KMS-11 (cell line): ENCODE data around the gene WBP1.

ENCODE experiments used
- H2AFZ ChIP-seq: fragments of 200-600 bp; sonication (generic); 2 replicates; pipeline ENCODE4 v1.6.1; 2016; ENCODE audit warnings: antibody characterized with exemption, mixed run types, low read depth
- H3K27ac ChIP-seq: fragments of 200-600 bp; sonication (generic); 2 replicates; pipeline ENCODE4 v1.6.1; 2016; ENCODE audit warnings: mild to moderate bottlenecking, mixed run types
- H3K27me3 ChIP-seq: fragments of 200-600 bp; sonication (generic); 2 replicates; pipeline ENCODE4 v1.6.1; 2017; ENCODE audit warnings: mild to moderate bottlenecking, low read depth, mixed run types, moderate library complexity; ENCODE audit not compliant: insufficient read depth
- H3K36me3 ChIP-seq: fragments of 200-600 bp; sonication (generic); 2 replicates; pipeline ENCODE4 v1.6.1; 2017; ENCODE audit warnings: mild to moderate bottlenecking, mixed run types; ENCODE audit not compliant: insufficient read depth
- H3K4me1 ChIP-seq: fragments of 200-600 bp; sonication (generic); 2 replicates; pipeline ENCODE4 v1.6.1; 2016; ENCODE audit warnings: mild to moderate bottlenecking, low read depth, mixed run types; ENCODE audit not compliant: poor library complexity, severe bottlenecking
- H3K4me2 ChIP-seq: fragments of 200-600 bp; sonication (generic); 2 replicates; pipeline ENCODE4 v1.7.0; 2016; ENCODE audit warnings: mild to moderate bottlenecking, mixed run types
- H3K4me3 ChIP-seq: fragments of 200-600 bp; sonication (generic); IDR thresholded peaks from 2 replicates; pipeline ENCODE4 v1.6.1; 2017; ENCODE audit warnings: low read depth, low read length, mixed read lengths; ENCODE audit not compliant: insufficient read depth
- H3K79me2 ChIP-seq: fragments of 200-600 bp; sonication (generic); 2 replicates; pipeline ENCODE4 v1.6.1; 2016; ENCODE audit warnings: low read depth, mixed run types; ENCODE audit not compliant: insufficient read depth
- H3K9ac ChIP-seq: fragments of 200-600 bp; sonication (generic); 2 replicates; pipeline ENCODE4 v1.6.1; 2016; ENCODE audit warnings: mild to moderate bottlenecking, mixed run types
- H4K20me1 ChIP-seq: fragments of 200-600 bp; sonication (generic); 2 replicates; pipeline ENCODE4 v1.6.1; 2016; ENCODE audit warnings: mild to moderate bottlenecking, mixed run types; ENCODE audit not compliant: insufficient read depth
- TF ChIP-seq, protein P1 (sequence below): fragments of 200-600 bp; sonication (generic); conservative IDR thresholded peaks from 2 replicates; pipeline ENCODE4 v1.6.1; 2017; ENCODE audit warnings: low read depth, mild to moderate bottlenecking, antibody characterized with exemption, low read length, moderate library complexity, mixed read lengths

The WBP1 gene

DNA sequence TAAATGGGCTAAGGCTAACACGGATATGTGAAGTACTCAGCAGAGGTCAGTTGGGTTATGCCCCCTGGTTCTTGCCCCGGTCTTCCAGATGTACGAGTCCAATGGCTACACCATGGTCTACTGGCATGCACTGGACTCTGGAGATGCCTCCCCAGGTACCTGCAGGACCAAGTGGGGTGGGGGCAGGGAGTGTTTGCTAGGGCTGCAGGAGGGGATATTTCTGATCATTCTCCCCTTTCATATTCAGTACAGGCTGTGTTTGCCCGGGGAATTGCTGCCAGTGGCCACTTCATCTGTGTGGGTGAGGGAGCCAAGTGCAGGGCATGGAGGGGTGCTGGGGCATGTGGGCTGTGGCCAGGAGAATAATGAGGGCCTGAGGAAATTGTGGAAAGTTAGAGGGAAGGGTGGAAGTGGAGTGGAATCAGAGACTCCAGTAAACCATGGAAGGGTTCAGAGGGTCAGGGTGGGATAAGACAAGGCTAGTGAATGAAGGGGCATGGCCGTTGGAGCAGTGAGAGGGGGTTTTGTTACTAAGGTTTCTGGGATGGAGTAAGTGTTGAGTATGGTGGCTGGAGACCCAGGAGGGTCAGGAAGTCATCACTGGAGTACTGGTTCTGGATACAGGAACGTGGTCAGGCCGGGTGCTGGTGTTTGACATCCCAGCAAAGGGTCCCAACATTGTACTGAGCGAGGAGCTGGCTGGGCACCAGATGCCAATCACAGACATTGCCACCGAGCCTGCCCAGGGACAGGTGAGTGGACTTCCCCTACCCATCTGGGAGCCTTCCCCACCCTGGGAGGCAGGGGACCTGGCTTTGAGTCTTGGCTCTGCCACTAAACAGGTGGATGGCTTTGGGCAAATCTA, 34.8 kb upstream of the WBP1 start:
- Histone ChIP-seq H3K79me2 (no peaks in the 10 kb centered on the region), H3K27ac (no peak overlapping the region), H2AFZ (no peak overlapping the region), H4K20me1 (no peaks in the 10 kb centered on the region), H3K4me1 (peaks cover 14% of the 10 kb centered on the region), H3K4me2 (no peak overlapping the region), H3K36me3 (no peaks in the 10 kb centered on the region), H3K27me3 (no peaks in the 10 kb centered on the region), H3K9ac (no peak overlapping the region), H3K4me3 (no peak overlapping the region)
- TF ChIP-seq, protein P1, sequence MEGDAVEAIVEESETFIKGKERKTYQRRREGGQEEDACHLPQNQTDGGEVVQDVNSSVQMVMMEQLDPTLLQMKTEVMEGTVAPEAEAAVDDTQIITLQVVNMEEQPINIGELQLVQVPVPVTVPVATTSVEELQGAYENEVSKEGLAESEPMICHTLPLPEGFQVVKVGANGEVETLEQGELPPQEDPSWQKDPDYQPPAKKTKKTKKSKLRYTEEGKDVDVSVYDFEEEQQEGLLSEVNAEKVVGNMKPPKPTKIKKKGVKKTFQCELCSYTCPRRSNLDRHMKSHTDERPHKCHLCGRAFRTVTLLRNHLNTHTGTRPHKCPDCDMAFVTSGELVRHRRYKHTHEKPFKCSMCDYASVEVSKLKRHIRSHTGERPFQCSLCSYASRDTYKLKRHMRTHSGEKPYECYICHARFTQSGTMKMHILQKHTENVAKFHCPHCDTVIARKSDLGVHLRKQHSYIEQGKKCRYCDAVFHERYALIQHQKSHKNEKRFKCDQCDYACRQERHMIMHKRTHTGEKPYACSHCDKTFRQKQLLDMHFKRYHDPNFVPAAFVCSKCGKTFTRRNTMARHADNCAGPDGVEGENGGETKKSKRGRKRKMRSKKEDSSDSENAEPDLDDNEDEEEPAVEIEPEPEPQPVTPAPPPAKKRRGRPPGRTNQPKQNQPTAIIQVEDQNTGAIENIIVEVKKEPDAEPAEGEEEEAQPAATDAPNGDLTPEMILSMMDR = no peak

DNA sequence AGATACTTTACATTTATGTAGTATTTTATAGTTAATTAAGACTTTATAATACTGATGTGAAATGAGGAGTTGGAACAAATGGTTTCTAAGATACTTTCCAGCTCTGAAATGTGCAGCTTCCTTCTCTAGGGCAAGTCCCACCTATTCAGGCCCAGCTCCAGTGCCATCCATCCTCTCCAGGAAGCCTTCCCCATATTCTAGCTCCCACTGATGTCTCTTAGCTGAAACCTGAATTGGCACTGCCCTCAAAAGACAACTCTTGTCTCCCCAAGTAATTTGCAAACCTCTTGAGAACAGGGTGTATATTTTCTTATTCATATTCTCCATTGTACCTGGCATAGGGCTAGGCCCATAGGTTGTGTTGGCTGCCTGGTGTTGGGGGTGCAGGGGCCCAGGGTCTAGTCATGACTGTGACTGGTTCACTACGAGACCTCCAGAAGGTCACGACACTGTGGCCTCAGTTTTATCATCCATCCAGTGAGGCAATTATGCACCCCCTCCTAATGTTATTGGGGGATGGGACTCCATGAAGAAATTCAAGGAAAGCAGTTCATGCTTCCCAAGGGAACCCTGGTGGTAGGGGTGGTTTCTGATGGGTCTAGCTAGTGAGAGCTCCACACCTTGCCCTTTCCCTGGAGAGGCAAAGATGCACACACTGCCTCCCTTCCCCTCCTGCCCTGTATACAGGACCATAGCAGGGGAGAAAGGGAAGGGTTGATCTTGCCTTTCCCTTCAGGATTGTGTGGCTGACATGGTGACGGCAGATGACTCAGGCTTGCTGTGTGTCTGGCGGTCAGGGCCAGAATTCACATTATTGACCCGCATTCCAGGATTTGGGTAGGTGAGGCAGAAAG, 33.9 kb upstream of the WBP1 start:
- no peaks in the 10 kb centered on the region for H4K20me1 ChIP-seq
- no peaks in the 10 kb centered on the region for H3K79me2 ChIP-seq
- H3K4me3 ChIP-seq = no peak overlapping the region
- no peak overlapping the region for H3K4me2 ChIP-seq
- no peaks in the 10 kb centered on the region for H3K27me3 ChIP-seq
- no peak overlapping the region for H3K27ac ChIP-seq
- H3K36me3 ChIP-seq = no peaks in the 10 kb centered on the region
- H3K4me1 ChIP-seq = peaks cover 14% of the 10 kb centered on the region
- TF ChIP-seq, protein P1 = no peak
- H2AFZ ChIP-seq = no peak overlapping the region
- no peak overlapping the region for H3K9ac ChIP-seq

DNA sequence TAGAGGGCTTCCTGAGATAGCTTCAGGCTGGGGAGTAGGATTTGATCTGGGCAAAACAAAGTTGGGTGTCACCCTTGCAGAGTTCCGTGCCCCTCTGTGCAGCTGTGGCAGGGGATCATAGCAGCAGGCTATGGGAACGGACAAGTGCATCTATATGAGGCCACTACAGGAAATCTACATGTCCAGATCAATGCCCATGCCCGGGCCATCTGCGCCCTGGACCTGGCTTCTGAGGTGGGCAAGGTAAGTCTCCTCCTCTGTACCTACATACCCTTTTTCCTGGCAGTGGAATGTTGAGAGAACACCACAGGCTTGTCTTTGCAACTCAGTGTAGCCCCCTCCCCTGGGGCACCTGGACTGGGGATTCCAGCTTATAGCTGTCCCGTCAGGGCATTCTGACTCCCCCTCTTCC, 33.2 kb upstream of the WBP1 start:
- Histone ChIP-seq H2AFZ (no peak overlapping the region), H3K4me1 (peaks cover 14% of the 10 kb centered on the region), H3K4me2 (no peak overlapping the region), H3K79me2 (no peaks in the 10 kb centered on the region), H3K36me3 (no peaks in the 10 kb centered on the region), H3K9ac (no peak overlapping the region), H3K4me3 (no peak overlapping the region), H4K20me1 (no peaks in the 10 kb centered on the region), H3K27ac (no peak overlapping the region), H3K27me3 (no peaks in the 10 kb centered on the region)
- TF ChIP-seq, protein P1 = no peak

DNA sequence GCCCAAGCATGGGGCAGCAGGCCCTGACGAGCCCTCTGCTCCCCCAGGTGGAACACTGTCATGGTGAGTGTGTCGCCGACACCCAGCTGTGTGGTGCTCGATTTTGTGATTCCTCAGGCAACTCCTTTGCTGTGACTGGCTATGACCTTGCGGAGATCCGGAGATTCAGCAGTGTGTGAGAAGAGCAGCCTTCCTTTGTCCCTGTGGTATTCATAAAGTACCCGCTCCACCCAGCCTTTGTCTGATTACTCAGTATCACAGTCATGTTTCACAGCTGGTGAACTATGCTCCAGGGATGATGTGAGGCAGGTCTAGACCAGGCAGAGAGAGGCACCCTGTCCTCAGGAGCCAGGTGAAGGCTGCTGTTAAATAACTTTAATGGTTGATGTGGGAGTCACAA, 32.7 kb upstream of the WBP1 start:
- Histone ChIP-seq H3K27ac (no peak overlapping the region), H4K20me1 (no peaks in the 10 kb centered on the region), H3K79me2 (no peaks in the 10 kb centered on the region), H3K27me3 (no peaks in the 10 kb centered on the region), H3K4me2 (no peak overlapping the region), H2AFZ (no peak overlapping the region), H3K9ac (no peak overlapping the region), H3K36me3 (no peaks in the 10 kb centered on the region), H3K4me3 (no peak overlapping the region), H3K4me1 (peaks cover 11% of the 10 kb centered on the region)
- TF ChIP-seq, protein P1 = no peak
